ENCODE results near the gene TXNRD1. TPM values are rescaled to one million over a fixed set of nuclear protein-coding genes. Genes with fewer than 3 reads are reported as not detected.
A peak's percentile ranks its signal among the peaks of the same experiment; 100 is the strongest.

The TXNRD1 gene
- total RNA-seq, 1 donor from 2014 or later: 176 TPM

GRCh38 chr12:104356231-104357115, 140.9 kb downstream of the TXNRD1 start:
- Histone ChIP-seq H2AFZ (ENCODE audit: low read depth, low read length) (no peak overlapping the region), H4K20me1 (ENCODE audit: insufficient read depth, low read length) (peaks cover 36% of the 10 kb centered on the region), H3K27ac (ENCODE audit: low read depth, low read length) (no peak overlapping the region), H3K4me2 (ENCODE audit: low read length) (no peak overlapping the region), H3K36me3 (ENCODE audit: insufficient read depth, low read length) (peaks cover 14% of the 10 kb centered on the region), H3K27me3 (ENCODE audit: insufficient read depth, low read length) (no peaks in the 10 kb centered on the region), H3K9me3 (ENCODE audit: insufficient read depth, low read depth, low read length) (no peaks in the 10 kb centered on the region), H3K4me3 (ENCODE audit: insufficient read depth, low read depth, low read length) (no peak overlapping the region), H3K4me1 (ENCODE audit: insufficient read depth, low read length) (no peaks in the 10 kb centered on the region), H3K79me2 (ENCODE audit: insufficient read depth, low read length) (peaks cover 7% of the 10 kb centered on the region), H3K9ac (ENCODE audit: low read length) (no peak overlapping the region)
- peaks cover 3% of the 10 kb centered on the region for H3K9me3 Mint-ChIP-seq (ENCODE audit: unreplicated experiment)
- H3K27ac Mint-ChIP-seq (ENCODE audit: unreplicated experiment): no peak overlapping the region
- peaks cover 11% of the 10 kb centered on the region for H3K36me3 Mint-ChIP-seq (ENCODE audit: low read depth, unreplicated experiment)
- TF ChIP-seq EZH2 (IDR thresholded peaks at IDR 0.05; ENCODE audit: insufficient read depth, low read length): no peak
- TF ChIP-seq CTCF (IDR thresholded peaks at IDR 0.05; ENCODE audit: insufficient read depth, low read depth, low read length): no peak
- FAIRE-seq (no peak), DNase-seq (ENCODE audit: low read depth) (no peak)
- peaks cover 5% of the 10 kb centered on the region for H3K4me1 Mint-ChIP-seq (ENCODE audit: low read depth, unreplicated experiment)
- H3K4me3 Mint-ChIP-seq (ENCODE audit: unreplicated experiment): no peak overlapping the region
- H3K27me3 Mint-ChIP-seq (ENCODE audit: low read depth, unreplicated experiment): no peaks in the 10 kb centered on the region

DNA sequence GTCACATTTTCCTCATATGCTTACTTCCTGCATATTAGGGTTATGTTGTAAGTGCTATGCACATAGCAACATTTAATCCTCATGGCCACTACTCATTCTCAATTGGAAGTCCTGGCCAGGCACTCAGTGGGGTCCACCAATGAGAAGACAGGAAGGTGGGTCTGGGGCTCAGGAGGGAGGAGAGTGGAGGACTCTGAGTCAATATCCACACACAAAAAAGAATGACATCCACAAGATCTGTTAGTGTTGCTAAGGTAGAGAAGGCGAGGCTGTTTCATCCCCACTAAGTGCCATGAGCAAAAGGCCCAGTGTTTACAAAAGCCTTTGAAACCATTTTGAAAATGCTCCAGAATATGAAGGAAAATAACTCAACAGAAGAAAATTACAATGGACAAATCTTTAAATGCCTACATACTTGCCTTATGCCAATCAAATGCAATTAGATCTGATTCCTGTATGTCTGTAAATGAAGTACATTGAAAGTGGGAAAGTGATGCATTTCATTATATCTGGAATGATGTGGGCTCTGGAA, 141.9 kb downstream of the TXNRD1 start:
- no peaks in the 10 kb centered on the region for H3K9me3 ChIP-seq (ENCODE audit: insufficient read depth, low read depth, low read length)
- Mint-ChIP-seq H3K9me3 (ENCODE audit: unreplicated experiment) (peaks cover 3% of the 10 kb centered on the region), H3K27me3 (ENCODE audit: low read depth, unreplicated experiment) (no peaks in the 10 kb centered on the region), H3K4me1 (ENCODE audit: low read depth, unreplicated experiment) (peaks cover under 1% of the 10 kb centered on the region), H3K36me3 (ENCODE audit: low read depth, unreplicated experiment) (peaks cover 7% of the 10 kb centered on the region), H3K27ac (ENCODE audit: unreplicated experiment) (no peak overlapping the region), H3K4me3 (ENCODE audit: unreplicated experiment) (no peak overlapping the region)
- peaks cover 14% of the 10 kb centered on the region for H3K36me3 ChIP-seq (ENCODE audit: insufficient read depth, low read length)
- FAIRE-seq (no peak), DNase-seq (ENCODE audit: low read depth) (peak; percentile 36)
- no peak overlapping the region for H3K4me2 ChIP-seq (ENCODE audit: low read length)
- no peak overlapping the region for H3K27ac ChIP-seq (ENCODE audit: low read depth, low read length)
- H3K79me2 ChIP-seq (ENCODE audit: insufficient read depth, low read length): no peaks in the 10 kb centered on the region
- no peak for TF ChIP-seq EZH2 (IDR thresholded peaks at IDR 0.05; ENCODE audit: insufficient read depth, low read length)
- TF ChIP-seq CTCF (IDR thresholded peaks at IDR 0.05; ENCODE audit: insufficient read depth, low read depth, low read length): no peak
- peaks cover 26% of the 10 kb centered on the region for H4K20me1 ChIP-seq (ENCODE audit: insufficient read depth, low read length)
- H3K4me1 ChIP-seq (ENCODE audit: insufficient read depth, low read length): no peaks in the 10 kb centered on the region
- H2AFZ ChIP-seq (ENCODE audit: low read depth, low read length): no peak overlapping the region
- H3K27me3 ChIP-seq (ENCODE audit: insufficient read depth, low read length): no peaks in the 10 kb centered on the region
- no peak overlapping the region for H3K4me3 ChIP-seq (ENCODE audit: insufficient read depth, low read depth, low read length)
- H3K9ac ChIP-seq (ENCODE audit: low read length): no peak overlapping the region

Measured in astrocyte (in vitro differentiated cells and primary cell).